SJCRH30 (cell line): ENCODE results near the gene GPC6. TPM values are rescaled to one million over a fixed set of nuclear protein-coding genes. Genes with fewer than 3 reads are reported as not detected.

ENCODE experiments used
- DNase-seq, 2 experiments: peaks; one replicate each; pipeline ENCODE4 v3.0.0-alpha.2; 2015 to 2020
- H3K27ac ChIP-seq: fragments of 250-450 bp; sonication (Bioruptor Pico); 2 replicates; pipeline ENCODE4 v1.5.1; 2020; ENCODE audit warnings: mild to moderate bottlenecking, moderate library complexity
- H3K27me3 ChIP-seq: fragments of 250-450 bp; sonication (Bioruptor Pico); 2 replicates; pipeline ENCODE4 v1.5.1; 2020; ENCODE audit warnings: mild to moderate bottlenecking, moderate library complexity
- H3K36me3 ChIP-seq: fragments of 250-450 bp; sonication (Bioruptor Pico); 2 replicates; pipeline ENCODE4 v1.5.1; 2020; ENCODE audit warnings: mild to moderate bottlenecking, moderate library complexity
- H3K4me1 ChIP-seq: fragments of 250-450 bp; sonication (Bioruptor Pico); 2 replicates; pipeline ENCODE4 v1.5.1; 2020; ENCODE audit warnings: mild to moderate bottlenecking, moderate library complexity
- H3K4me3 ChIP-seq: fragments of 250-450 bp; sonication (Bioruptor Pico); 2 replicates; pipeline ENCODE4 v1.5.1; 2020; ENCODE audit warnings: mild to moderate bottlenecking, moderate library complexity
- H3K9me3 ChIP-seq: fragments of 250-450 bp; sonication (Bioruptor Pico); replicated peaks from 2 replicates; pipeline ENCODE4 v1.5.1; 2020; ENCODE audit warnings: mild to moderate bottlenecking, moderate library complexity
- total RNA-seq: library from RNA; depleted of rRNA; stranded (reverse); fragments of >200 nt; shearing (Covaris generic); gene quantifications from 2 replicates; pipeline ENCODE4 v1.2.3, GENCODE V29; 2014

The GPC6 gene
- total RNA-seq, 1 experiment from 2014 or later = 21.1 TPM

GRCh38 chr13:93876236-93876635, 649.6 kb downstream of the GPC6 start:
- Histone ChIP-seq H3K4me3 (no peak overlapping the region), H3K27ac (no peak overlapping the region), H3K9me3 (no peaks in the 10 kb centered on the region; the same call in 1 of the 2 replicates), H3K36me3 (no peaks in the 10 kb centered on the region), H3K4me1 (no peaks in the 10 kb centered on the region), H3K27me3 (no peaks in the 10 kb centered on the region)
- no peak for DNase-seq

DNA sequence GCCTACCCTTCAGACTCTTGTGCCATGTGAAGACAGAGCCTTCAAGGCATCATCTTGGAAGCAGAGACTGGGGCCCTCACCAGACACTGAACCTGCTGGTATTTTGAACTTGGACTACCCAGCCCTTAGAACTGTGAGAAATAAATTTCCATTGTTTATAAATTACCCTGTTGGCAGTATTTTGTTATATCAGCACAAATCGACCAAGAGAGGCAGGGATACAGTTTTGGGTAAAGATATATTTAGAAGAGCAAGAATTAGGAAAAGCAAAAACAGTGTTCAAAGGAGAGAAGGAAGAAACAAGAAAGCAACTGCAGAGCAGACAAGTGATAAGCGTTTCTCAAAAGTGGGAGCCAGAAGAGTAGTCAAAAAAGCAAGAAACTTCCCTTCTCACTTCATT, 652.1 kb downstream of the GPC6 start:
- no peak overlapping the region for H3K4me3 ChIP-seq
- DNase-seq = no peak
- H3K9me3 ChIP-seq = no peaks in the 10 kb centered on the region; the same call in 1 of the 2 replicates
- H3K4me1 ChIP-seq = peaks cover 13% of the 10 kb centered on the region; the same call in 1 of the 2 replicates
- H3K27me3 ChIP-seq = no peaks in the 10 kb centered on the region
- no peaks in the 10 kb centered on the region for H3K36me3 ChIP-seq
- no peak overlapping the region for H3K27ac ChIP-seq

DNA sequence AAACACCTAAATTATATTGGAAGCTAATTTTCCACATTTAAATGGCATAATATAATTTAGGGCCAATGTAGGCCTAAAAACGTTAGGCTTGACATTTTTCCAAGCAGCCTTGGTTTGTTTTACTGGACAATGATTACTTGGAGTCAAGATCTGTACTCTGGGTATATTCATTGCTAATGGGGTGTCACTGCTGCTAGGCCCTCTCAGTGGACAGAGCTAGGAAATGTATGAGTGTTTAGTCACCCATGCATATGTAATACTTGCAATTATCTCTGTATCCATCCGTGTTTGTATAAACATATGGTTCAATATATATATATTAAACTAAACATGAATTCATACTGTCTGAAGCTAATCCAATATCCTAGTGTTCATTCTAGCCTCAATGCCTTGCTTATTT, 654.8 kb downstream of the GPC6 start:
- H3K4me1 ChIP-seq = peaks cover 13% of the 10 kb centered on the region; the same call in 1 of the 2 replicates
- H3K27ac ChIP-seq = no peak overlapping the region; the same call in 1 of the 2 replicates
- no peak for DNase-seq
- no peaks in the 10 kb centered on the region; the same call in 1 of the 2 replicates for H3K9me3 ChIP-seq
- H3K27me3 ChIP-seq = no peaks in the 10 kb centered on the region
- H3K4me3 ChIP-seq = no peak overlapping the region
- H3K36me3 ChIP-seq = no peaks in the 10 kb centered on the region

GRCh38 chr13:93882086-93882651, 655.6 kb downstream of the GPC6 start:
- Histone ChIP-seq H3K36me3 (no peaks in the 10 kb centered on the region), H3K27me3 (no peaks in the 10 kb centered on the region), H3K9me3 (no peaks in the 10 kb centered on the region; the same call in 1 of the 2 replicates), H3K4me3 (no peak overlapping the region), H3K4me1 (peaks cover 13% of the 10 kb centered on the region; the same call in 1 of the 2 replicates), H3K27ac (peak overlapping the region; percentile 34)
- peak; percentile 71 to 81 for DNase-seq

GRCh38 chr13:93889430-93889951, 662.9 kb downstream of the GPC6 start:
- Histone ChIP-seq H3K4me3 (no peak overlapping the region), H3K9me3 (no peaks in the 10 kb centered on the region), H3K27ac (no peak overlapping the region), H3K4me1 (no peaks in the 10 kb centered on the region), H3K36me3 (no peaks in the 10 kb centered on the region), H3K27me3 (no peaks in the 10 kb centered on the region)
- no peak for DNase-seq

GRCh38 chr13:93899981-93900380, 673.4 kb downstream of the GPC6 start:
- Histone ChIP-seq H3K4me3 (no peak overlapping the region), H3K27me3 (no peaks in the 10 kb centered on the region), H3K27ac (no peak overlapping the region), H3K4me1 (peaks cover 34% of the 10 kb centered on the region), H3K9me3 (no peaks in the 10 kb centered on the region), H3K36me3 (no peaks in the 10 kb centered on the region)
- no peak for DNase-seq

DNA sequence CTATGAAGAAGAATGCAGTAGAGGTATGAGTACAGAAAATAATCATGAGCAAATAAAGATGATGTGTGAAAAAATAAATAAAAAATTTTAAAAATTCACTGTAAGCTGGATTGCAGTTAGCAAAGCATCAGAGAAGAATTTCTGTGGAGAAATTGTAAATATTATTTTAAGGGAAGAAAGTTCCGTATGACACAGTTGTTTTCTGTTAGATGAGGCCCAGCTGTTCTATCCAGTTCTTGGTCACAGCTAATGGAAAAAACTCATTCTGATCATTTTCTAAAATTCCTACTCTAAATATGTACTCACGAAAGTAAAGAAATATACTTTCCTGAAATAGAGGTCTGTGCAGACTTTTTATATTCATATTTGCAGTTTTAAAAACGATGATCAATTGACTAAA, 674.1 kb downstream of the GPC6 start:
- Histone ChIP-seq H3K36me3 (no peaks in the 10 kb centered on the region), H3K9me3 (no peaks in the 10 kb centered on the region), H3K27ac (peak overlapping the region; percentile 15; the same call in 1 of the 2 replicates), H3K27me3 (no peaks in the 10 kb centered on the region), H3K4me3 (no peak overlapping the region), H3K4me1 (peaks cover 36% of the 10 kb centered on the region)
- DNase-seq = peak in 1 of 2 experiments; percentile 15

GRCh38 chr13:93903909-93904308, 677.3 kb downstream of the GPC6 start:
- peak; percentile 74 to 86 for DNase-seq
- Histone ChIP-seq H3K9me3 (no peaks in the 10 kb centered on the region), H3K27me3 (no peaks in the 10 kb centered on the region), H3K4me3 (no peak overlapping the region), H3K4me1 (peaks cover 43% of the 10 kb centered on the region), H3K36me3 (no peaks in the 10 kb centered on the region), H3K27ac (peak overlapping the region; percentile 30)

- Histone ChIP-seq H3K9me3 (no peaks in the 10 kb centered on the region), H3K36me3 (no peaks in the 10 kb centered on the region), H3K27me3 (no peaks in the 10 kb centered on the region), H3K27ac (no peak overlapping the region), H3K4me3 (no peak overlapping the region), H3K4me1 (no peaks in the 10 kb centered on the region)
- DNase-seq = no peak
These were observed 688.7 kb downstream of the GPC6 start for GRCh38 chr13:93915269-93915809.

DNA sequence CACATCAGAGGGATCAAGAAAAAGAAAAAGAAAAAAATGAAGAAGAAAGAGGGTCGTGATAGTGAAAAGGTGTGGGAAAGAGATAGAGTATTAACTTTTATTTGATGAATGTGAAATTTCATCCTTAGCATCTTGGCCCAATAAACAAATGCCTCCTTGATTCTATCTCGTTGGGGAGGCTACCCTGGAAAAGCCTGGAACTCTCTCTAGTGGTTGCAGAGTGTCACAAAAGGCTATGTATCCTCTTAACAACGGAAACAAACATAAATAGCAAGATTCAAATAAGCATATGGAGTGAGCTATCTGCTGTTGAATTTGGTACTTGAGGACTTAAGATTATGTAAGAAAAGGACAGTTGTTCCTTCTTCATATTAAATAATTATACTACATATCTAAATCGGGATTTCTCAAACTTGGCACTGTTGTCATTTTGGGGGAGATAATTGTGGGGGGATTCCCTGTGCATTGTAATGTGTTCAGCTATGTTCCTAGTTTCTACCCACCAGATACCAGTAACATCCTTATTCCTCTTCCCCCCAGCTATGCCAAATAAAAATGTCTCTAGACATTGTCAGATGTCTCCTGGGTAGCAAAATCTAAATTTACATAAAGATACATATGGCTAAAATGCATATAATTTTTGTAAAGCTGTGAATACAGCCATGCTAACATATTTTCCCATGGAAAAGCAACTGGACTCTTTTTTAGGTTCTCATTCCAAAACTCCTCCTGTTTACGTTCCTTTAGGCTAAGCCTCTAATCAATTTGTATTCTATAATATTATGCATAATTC, 695.7 kb downstream of the GPC6 start:
- DNase-seq = no peak
- Histone ChIP-seq H3K27me3 (no peaks in the 10 kb centered on the region), H3K4me3 (no peak overlapping the region), H3K4me1 (peaks cover 14% of the 10 kb centered on the region), H3K36me3 (no peaks in the 10 kb centered on the region), H3K27ac (no peak overlapping the region), H3K9me3 (no peaks in the 10 kb centered on the region)

- Histone ChIP-seq H3K27ac (no peak overlapping the region), H3K9me3 (no peaks in the 10 kb centered on the region), H3K27me3 (no peaks in the 10 kb centered on the region), H3K36me3 (no peaks in the 10 kb centered on the region), H3K4me1 (peaks cover 14% of the 10 kb centered on the region), H3K4me3 (no peak overlapping the region)
- peak; percentile 10 to 51 for DNase-seq
These were observed 699.4 kb downstream of the GPC6 start for GRCh38 chr13:93925990-93926389.

DNA sequence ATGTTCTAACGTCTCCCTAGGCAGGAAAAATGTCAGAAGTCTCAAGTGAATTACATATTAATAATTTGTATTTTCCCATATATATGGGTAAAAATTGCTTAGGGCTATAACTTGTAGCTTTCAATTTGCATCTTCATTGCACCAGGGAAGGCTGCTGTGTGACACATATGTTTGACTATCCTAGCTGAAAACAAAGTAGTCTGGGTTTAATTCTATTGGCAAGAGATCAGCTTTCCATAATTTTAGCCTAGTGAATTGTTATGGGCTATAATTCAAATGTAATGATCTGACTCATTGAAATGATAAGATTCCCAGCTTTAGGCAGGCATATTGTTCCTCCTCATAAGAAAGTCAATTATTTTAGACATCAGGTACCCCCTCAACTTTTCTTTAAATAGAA, 699.8 kb downstream of the GPC6 start:
- peak in 1 of 2 experiments; percentile 4 for DNase-seq
- Histone ChIP-seq H3K27ac (no peak overlapping the region), H3K4me1 (peaks cover 14% of the 10 kb centered on the region)

GRCh38 chr13:93927431-93927830, 700.8 kb downstream of the GPC6 start:
- DNase-seq = no peak
- Histone ChIP-seq H3K4me1 (peaks cover 14% of the 10 kb centered on the region), H3K27me3 (no peaks in the 10 kb centered on the region), H3K9me3 (no peaks in the 10 kb centered on the region), H3K27ac (no peak overlapping the region), H3K36me3 (no peaks in the 10 kb centered on the region), H3K4me3 (no peak overlapping the region)

More for the DNA sequence above, 699.8 kb downstream of the GPC6 start:
- H3K27me3 ChIP-seq = no peaks in the 10 kb centered on the region
- H3K36me3 ChIP-seq = no peaks in the 10 kb centered on the region
- no peaks in the 10 kb centered on the region for H3K9me3 ChIP-seq
- H3K4me3 ChIP-seq = no peak overlapping the region

GRCh38 chr13:93932901-93933300, 706.3 kb downstream of the GPC6 start:
- no peak for DNase-seq
- Histone ChIP-seq H3K27ac (no peak overlapping the region), H3K4me1 (no peaks in the 10 kb centered on the region), H3K4me3 (no peak overlapping the region), H3K27me3 (no peaks in the 10 kb centered on the region), H3K9me3 (no peaks in the 10 kb centered on the region), H3K36me3 (no peaks in the 10 kb centered on the region)

GRCh38 chr13:93936901-93937300, 710.3 kb downstream of the GPC6 start:
- H3K4me1 ChIP-seq = no peaks in the 10 kb centered on the region
- no peak overlapping the region for H3K4me3 ChIP-seq
- DNase-seq = no peak
- H3K9me3 ChIP-seq = no peaks in the 10 kb centered on the region
- H3K27ac ChIP-seq = no peak overlapping the region
- no peaks in the 10 kb centered on the region for H3K36me3 ChIP-seq
- no peaks in the 10 kb centered on the region for H3K27me3 ChIP-seq
